SKM-1 (cell line): ENCODE data around the gene ACSS2.
A peak's percentile ranks its signal among the peaks of the same experiment; 100 is the strongest.
"Not testable (repeated sequence)": the region's sequence is repeated elsewhere in the genome, so short reads cannot be mapped to it uniquely, and the experiment has no call there.

Experiments used
- DNase-seq: peaks from one replicate; lab custom pipeline; 2025; ENCODE audit not compliant: unreplicated experiment; lab: John Stamatoyannopoulos, UW

Gene ACSS2

DNA sequence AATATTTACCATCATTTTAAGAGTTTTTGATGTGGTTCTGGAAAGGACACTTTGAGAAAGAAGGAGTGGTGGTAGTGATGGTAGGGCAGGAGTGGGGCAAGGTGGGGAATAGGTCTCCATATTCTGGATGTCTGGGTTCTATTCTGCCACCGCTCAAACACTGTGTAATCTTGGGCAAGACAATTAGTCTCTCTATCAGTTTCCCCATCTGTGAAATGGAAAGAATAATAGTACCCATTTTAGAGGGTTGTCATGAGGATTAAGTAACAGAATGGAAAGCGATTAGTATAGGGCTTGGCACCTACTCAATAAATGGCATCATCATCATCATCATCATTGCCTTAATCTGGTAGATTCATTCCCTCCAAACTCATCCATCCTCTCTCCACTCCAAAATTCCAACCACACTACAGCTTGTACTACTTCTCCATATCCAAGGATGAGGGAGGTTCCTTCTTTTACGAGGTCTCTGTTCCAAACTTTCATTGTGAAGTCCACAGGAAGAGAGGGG lies 2.8 kb upstream of the ACSS2 start:
- no peak for DNase-seq

GRCh38 chr20:34874094-34874654 lies 2.2 kb upstream of the ACSS2 start:
- peak; percentile 75 for DNase-seq

DNA sequence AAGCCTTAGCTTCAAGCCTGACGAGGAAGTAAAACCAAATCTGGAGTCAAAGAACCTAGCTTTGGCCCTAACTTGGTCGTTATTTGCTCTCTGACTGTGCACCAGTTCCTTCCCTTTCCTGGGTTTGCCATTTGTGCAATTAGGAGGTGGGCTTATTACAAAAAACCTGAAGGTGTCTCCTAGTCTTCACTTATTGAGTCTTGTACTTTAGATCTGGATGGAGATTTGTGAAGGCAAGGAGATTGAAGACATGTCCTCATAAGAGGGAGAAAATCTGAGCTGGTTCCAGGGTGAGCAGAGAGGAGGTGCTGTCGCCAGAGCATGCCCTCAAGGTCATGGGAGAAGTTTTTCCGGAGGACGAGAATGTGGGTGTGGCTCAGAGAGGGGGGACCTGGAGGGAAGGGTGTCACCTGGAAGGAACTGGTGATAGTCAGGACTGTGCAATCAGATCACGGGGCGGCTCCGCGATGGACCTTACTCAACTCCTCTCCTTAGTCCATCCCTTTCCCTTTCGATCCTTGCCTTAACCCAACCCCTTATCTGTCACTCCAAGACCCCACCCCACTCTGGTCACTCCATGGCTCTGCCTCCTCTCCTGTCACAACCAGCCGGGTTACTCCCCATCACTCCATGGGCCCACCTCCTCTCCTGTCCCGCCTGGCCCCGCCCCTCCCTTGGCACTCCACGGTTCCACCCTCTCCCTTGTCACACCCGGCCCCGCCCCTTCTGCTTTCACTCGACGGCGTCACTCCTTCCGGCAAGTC lies 588 bp upstream of the ACSS2 start:
- DNase-seq: peak; percentile 99

DNA sequence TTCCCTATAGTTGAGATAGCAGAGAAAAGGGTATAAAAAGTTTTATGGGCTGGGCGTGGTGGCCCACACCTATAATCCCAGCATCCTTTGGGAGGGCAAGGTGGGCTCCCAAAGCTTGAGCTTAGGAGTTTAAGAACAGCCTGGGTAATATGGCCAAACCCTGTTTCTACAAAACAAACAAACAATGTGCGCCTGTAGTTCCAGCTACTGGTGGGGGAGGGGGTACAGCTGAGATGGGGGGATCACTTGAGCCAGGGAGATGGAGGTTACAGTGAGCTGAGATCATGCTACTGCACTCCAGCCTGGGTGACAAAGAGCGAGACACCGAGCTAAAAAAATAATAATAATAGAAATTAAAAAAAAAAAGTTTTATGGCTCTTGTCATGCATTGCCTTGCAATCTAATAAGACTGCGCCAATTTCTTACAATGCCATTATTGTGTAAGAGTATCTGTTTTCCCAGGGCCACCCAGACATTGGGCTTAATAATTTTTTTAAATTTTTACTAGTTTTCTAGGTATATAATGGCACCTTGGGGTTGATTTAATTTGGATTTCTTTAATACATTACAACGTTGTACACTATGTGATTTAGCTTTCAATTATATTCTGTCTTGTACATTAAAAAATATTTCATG lies 3.9 kb downstream of the ACSS2 start:
- no peak for DNase-seq

DNA sequence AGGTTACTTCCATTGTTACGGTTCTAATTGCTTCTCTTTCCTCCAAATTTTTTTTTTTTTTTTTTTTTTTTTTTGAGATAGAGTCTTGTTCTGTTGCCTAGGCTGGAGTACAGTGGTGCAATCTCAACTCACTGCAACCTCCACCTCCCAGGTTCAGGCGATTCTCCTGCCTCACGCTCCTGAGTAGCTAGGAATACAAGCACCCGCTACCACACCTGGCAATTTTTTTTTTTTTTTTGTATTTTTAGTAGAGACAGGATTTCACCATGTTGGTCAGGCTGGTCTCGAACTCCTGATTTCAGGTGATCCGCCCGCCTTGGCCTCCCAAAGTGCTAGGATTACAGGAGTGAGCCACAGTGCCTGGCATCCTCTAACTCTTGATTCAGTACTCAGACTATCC lies 4.6 kb downstream of the ACSS2 start:
- not testable (repeated sequence) for DNase-seq

DNA sequence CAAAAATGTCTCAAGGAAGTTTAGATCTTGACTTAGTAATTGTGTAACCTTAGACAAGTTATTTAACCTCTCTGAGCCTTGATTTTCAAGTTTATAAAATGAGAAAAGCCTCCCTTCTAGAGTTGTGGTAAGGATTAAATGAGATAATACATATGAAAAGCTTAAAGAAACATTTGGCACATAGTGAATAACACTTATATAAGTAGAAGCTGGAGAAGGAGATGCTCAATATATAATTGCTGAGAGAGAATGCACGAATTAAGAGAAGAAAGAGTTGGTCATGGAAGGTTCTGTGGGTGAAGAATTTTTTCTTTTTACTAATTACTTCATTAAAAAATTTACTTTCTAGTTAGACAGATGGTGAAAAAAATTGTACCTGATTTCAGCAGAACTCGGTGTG lies 5.3 kb downstream of the ACSS2 start:
- no peak for DNase-seq

GRCh38 chr20:34883087-34883688 lies 6.8 kb downstream of the ACSS2 start:
- no peak for DNase-seq

- no peak for DNase-seq
Observed at GRCh38 chr20:34883809-34884208, 7.4 kb downstream of the ACSS2 start.

DNA sequence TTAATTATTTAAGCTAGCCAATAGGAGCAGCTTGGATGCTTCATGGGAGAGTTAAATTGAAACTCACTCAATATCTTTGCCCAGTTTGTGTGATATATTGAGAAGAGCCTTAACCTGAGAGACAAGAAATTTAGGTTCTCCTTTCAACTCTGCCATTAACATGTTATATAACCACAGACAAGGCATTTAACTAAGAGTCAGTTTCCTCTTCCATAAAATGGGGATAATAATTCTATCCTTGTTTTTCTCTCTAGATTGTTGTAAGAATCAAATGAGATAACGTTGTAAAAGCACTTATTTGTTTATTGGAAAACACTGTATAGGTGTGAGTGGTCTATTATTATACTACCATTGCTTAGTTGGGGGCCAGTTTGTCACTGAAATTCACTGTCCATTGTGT lies 7.8 kb downstream of the ACSS2 start:
- no peak for DNase-seq

GRCh38 chr20:34886122-34886521 lies 9.7 kb downstream of the ACSS2 start:
- DNase-seq: no peak

DNA sequence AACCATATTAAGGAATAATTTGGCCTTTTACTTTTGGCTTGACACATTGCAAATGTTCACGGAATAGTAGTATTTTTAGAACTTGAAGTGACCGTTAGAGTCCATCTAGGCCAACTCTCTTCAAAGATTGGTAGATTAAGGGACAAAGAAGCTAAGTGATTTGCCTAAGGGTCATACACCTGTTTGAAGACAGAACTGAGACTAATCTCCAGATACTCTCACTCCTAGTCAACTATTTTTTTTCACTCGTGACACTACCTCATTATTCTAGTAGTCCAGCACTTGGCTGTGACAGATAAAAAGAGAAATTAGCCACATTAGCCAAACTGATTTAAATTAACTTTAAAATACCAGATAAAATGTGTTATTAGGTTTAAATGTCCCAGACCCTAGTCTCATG lies 10.6 kb downstream of the ACSS2 start:
- DNase-seq: no peak

DNA sequence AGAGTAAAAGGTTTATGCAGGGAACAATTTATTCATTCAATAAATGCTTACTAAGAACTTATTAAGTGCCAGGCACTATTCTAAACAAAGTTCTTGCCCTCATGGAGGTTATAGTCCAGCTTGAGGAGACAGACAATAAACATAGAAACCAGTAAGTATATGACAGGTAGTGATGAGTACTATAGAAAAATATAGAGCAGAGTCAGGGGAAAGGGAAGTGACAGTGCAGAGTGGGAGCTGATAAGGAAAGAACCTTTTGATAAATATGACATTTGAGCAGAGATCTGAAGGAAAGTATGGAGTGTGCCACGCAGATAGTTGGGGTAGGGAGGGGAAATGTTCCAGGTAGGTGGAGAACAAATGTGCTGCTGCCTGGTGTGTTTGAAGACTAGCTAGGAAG lies 12.1 kb downstream of the ACSS2 start:
- DNase-seq: no peak

GRCh38 chr20:34891166-34892062 lies 15.0 kb downstream of the ACSS2 start:
- peak; percentile 75 for DNase-seq

DNA sequence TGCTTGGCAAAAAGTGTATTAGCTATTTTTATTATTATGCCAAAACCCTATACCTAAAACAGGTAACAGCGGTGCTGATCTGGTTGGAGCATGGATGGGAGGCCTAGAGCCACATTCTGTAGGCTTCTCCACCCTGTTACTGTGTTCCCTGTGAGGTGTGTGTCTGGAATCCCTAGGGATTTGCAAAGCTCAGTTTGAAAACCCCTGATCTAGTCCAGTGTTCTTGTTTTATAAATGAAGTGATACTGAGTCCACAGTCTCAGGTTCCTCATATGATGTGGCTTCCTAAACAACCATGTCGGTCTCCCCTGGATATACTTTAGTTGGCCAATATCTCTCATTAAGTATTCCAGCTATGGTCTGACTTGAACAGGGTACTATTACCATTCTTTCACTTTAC lies 16.3 kb downstream of the ACSS2 start:
- DNase-seq: no peak

GRCh38 chr20:34894723-34895122 lies 18.3 kb downstream of the ACSS2 start:
- DNase-seq: no peak

GRCh38 chr20:34895465-34895864 lies 19.1 kb downstream of the ACSS2 start:
- DNase-seq: no peak

GRCh38 chr20:34896086-34896621 lies 19.7 kb downstream of the ACSS2 start:
- DNase-seq: no peak

- not testable (repeated sequence) for DNase-seq
Observed at GRCh38 chr20:34898129-34898528, 21.7 kb downstream of the ACSS2 start.

GRCh38 chr20:34898731-34899130 lies 22.3 kb downstream of the ACSS2 start:
- DNase-seq: not testable (repeated sequence)

- no peak for DNase-seq
Observed at GRCh38 chr20:34904202-34904621, 27.8 kb downstream of the ACSS2 start.
